Measurements from ENCODE around the gene ACOXL.

The ACOXL gene

GRCh38 chr2:110813896-110814295, 81.5 kb downstream of the ACOXL start:
- Histone ChIP-seq H3K27me3 (ENCODE audit: control insufficient read depth, insufficient read depth, low read length) (no peaks in the 10 kb centered on the region), H3K9ac (no peak overlapping the region), H3K27ac (no peak overlapping the region), H3K36me3 (ENCODE audit: control insufficient read depth, insufficient read depth, low read length) (no peaks in the 10 kb centered on the region), H3K4me2 (ENCODE audit: low read length) (no peak overlapping the region), H2AFZ (no peak overlapping the region), H3K4me1 (no peaks in the 10 kb centered on the region), H3K9me3 (ENCODE audit: control insufficient read depth, low read length) (no peaks in the 10 kb centered on the region), H3K4me3 (ENCODE audit: low read depth, low read length) (no peak overlapping the region), H3K79me2 (no peaks in the 10 kb centered on the region)
- TF ChIP-seq, protein P1, sequence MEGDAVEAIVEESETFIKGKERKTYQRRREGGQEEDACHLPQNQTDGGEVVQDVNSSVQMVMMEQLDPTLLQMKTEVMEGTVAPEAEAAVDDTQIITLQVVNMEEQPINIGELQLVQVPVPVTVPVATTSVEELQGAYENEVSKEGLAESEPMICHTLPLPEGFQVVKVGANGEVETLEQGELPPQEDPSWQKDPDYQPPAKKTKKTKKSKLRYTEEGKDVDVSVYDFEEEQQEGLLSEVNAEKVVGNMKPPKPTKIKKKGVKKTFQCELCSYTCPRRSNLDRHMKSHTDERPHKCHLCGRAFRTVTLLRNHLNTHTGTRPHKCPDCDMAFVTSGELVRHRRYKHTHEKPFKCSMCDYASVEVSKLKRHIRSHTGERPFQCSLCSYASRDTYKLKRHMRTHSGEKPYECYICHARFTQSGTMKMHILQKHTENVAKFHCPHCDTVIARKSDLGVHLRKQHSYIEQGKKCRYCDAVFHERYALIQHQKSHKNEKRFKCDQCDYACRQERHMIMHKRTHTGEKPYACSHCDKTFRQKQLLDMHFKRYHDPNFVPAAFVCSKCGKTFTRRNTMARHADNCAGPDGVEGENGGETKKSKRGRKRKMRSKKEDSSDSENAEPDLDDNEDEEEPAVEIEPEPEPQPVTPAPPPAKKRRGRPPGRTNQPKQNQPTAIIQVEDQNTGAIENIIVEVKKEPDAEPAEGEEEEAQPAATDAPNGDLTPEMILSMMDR (IDR thresholded peaks at IDR 0.05), result no peak

- Histone ChIP-seq H3K27me3 (ENCODE audit: control insufficient read depth, insufficient read depth, low read length) (no peaks in the 10 kb centered on the region), H3K4me3 (ENCODE audit: low read depth, low read length) (no peak overlapping the region), H3K79me2 (no peaks in the 10 kb centered on the region), H3K27ac (no peak overlapping the region), H3K4me1 (no peaks in the 10 kb centered on the region), H2AFZ (no peak overlapping the region), H3K36me3 (ENCODE audit: control insufficient read depth, insufficient read depth, low read length) (no peaks in the 10 kb centered on the region), H3K4me2 (ENCODE audit: low read length) (no peak overlapping the region), H3K9ac (no peak overlapping the region), H3K9me3 (ENCODE audit: control insufficient read depth, low read length) (no peaks in the 10 kb centered on the region)
- TF ChIP-seq, protein P1 (IDR thresholded peaks at IDR 0.05), result no peak
Measured at GRCh38 chr2:110815938-110816337, 83.6 kb downstream of the ACOXL start.

DNA sequence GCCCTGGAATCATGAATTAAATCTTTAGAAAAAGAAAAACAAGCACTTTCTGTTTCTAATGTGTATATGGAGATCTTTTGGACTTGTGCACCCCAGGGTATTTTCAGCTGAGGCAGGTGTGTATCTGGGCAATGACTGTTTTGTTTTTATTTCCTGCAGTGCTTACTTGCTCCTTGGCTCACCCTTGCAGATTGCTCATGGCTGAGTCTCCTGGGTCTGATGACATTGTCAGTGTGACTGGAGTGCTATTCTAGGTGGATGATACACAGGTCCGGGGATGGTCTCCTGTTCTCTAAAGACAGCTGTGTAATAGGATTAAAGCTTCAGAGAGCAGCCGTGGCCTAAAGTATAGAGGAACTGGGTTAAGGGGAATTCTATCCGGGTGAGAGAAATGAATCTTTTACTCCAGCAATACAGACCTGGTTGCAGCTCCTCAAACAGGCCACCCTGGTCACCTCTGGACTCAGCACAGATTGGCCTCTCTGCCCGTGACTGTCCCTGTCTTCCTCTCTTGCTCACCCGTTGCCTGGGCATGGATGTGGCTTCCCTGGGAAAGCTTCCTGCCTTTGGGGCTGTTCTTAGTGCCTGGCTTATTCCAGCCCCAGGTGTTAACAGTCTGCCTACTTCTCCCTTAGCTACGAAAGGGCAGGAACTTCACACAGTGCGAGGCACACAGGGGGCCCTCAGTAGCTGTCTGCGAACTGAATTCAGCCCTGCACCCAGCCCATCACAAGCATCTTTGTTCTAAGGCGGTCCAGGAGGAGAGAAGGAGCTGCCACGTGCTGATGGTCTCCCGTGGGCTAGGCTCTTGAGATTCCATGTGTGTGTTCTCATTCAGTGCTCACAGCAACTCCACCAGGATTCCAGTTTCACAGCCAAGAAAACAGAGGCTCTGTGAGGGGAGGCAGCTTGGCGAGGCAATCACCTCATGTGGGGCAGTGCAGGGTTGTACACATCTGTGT, 84.3 kb downstream of the ACOXL start:
- TF ChIP-seq, protein P1 (IDR thresholded peaks at IDR 0.05), result no peak
- no peaks in the 10 kb centered on the region for H3K27me3 ChIP-seq (ENCODE audit: control insufficient read depth, insufficient read depth, low read length)
- no peak overlapping the region for H3K27ac ChIP-seq
- no peak overlapping the region for H3K4me2 ChIP-seq (ENCODE audit: low read length)
- H3K9ac ChIP-seq, result no peak overlapping the region
- H3K36me3 ChIP-seq (ENCODE audit: control insufficient read depth, insufficient read depth, low read length), result no peaks in the 10 kb centered on the region
- no peaks in the 10 kb centered on the region for H3K79me2 ChIP-seq
- no peaks in the 10 kb centered on the region for H3K9me3 ChIP-seq (ENCODE audit: control insufficient read depth, low read length)
- H2AFZ ChIP-seq, result no peak overlapping the region
- no peaks in the 10 kb centered on the region for H3K4me1 ChIP-seq
- H3K4me3 ChIP-seq (ENCODE audit: low read depth, low read length), result no peak overlapping the region

DNA sequence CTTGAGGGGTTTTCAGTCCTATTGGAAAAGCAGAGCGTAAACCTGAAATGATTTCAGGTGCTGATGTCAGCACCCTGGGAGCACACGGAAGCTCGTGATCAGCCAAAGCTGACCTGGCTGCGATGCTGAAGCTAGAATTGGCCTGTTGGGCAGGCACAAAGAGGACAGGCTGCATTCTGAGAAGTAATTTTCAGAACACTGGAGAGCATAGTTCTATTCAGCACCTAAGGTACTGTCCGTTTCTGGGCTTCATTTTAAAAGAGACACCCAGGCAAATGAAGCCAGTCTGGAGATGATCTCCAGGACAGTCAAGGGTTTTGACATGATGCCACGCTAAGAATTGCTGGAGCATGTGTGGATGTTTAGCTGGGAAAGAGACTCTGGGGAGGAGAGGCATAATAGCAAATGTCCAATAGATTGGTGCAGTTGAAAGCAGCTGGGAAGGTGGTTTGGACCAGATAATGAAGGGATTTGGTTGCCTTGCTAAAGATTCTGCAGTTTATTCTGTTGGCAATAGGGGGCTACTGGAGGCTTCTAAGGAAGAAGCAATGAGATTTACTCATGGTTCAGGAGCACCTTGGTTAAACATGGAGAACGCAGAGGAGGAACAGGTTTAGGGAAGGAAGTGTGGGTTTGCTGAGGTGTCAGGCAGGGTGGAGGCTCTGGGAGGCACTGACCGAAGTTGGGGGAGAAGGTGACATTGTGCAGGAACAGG, 86.6 kb downstream of the ACOXL start:
- TF ChIP-seq, protein P1 (IDR thresholded peaks at IDR 0.05), result no peak
- Histone ChIP-seq H3K27me3 (ENCODE audit: control insufficient read depth, insufficient read depth, low read length) (no peaks in the 10 kb centered on the region), H3K9me3 (ENCODE audit: control insufficient read depth, low read length) (no peaks in the 10 kb centered on the region), H3K79me2 (no peaks in the 10 kb centered on the region), H3K27ac (no peak overlapping the region), H3K36me3 (ENCODE audit: control insufficient read depth, insufficient read depth, low read length) (no peaks in the 10 kb centered on the region), H3K4me3 (ENCODE audit: low read depth, low read length) (no peak overlapping the region), H3K4me1 (no peaks in the 10 kb centered on the region), H2AFZ (no peak overlapping the region), H3K4me2 (ENCODE audit: low read length) (no peak overlapping the region), H3K9ac (no peak overlapping the region)
